Stromal cell of bone marrow (primary cell): ENCODE results near the gene SFXN1.
A peak's percentile ranks its signal among the peaks of the same experiment; 100 is the strongest.

Experiments
- DNase-seq: peaks from one replicate; pipeline ENCODE4 v3.0.0-alpha.2; 2012; ENCODE audit warnings: low read depth

Gene SFXN1

GRCh38 chr5:175465282-175465681 lies 13.1 kb upstream of the SFXN1 start:
- DNase-seq = no peak

DNA sequence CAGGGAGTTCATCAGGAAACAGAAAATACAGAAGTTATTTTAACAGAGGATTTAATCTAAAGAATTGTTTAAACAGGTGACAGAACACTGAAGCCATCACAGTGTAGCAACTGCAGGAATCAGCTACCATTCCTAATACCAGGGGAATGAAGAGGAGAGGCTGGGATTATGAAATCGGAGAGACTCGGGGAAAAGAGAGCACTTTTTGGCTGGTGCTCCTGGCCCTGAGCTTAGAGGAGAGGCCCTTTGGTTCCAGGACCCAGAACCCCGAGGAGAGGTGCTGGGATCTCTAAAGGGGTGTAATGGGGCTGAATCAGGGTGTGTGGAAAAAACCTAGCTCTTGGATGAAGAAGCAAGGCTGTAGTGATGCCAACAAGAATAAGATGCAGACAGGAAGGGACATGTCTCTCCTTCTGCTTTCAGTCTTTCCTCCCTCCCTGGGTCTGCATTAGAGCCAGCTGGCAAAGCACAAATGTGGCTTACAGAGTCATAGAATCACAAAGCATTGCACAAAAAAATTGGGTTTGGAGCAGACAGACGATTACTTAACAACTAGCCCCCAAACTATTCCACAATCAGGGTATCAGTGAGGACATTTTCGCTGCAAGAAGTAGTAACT lies 11.6 kb upstream of the SFXN1 start:
- DNase-seq = peak; percentile 54

DNA sequence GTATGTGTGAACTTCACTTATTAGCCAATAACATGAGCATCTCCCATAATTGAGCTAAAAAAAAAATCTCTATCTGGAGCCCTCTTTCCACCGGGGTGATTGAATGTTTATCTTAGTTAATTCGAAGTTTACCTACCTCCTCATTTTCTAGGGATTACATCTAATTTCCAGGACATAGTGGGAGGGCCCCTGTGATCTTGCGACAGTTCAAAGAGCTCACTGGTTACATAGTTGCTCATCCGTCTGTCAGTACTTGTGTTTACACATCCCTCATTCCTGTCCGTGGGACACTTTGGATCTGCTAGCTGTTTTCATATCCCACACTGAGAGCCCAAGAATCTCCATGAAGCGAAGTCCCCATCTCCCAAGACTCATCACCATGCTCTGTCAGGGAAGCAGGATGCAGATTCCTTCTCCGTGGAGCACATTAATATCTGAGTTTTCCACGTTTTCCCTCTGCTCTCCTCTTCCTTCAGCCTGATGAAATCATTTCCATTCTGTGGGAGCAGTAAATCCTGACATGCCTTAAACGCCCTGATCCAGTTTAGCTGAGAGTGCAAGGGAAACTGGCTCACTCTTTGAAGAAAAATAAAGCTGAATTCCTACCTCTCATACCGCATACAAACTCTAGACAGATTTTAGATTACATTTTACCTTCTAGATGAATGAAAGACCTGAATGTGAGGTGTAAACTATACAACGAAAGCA lies 10.2 kb upstream of the SFXN1 start:
- no peak for DNase-seq

DNA sequence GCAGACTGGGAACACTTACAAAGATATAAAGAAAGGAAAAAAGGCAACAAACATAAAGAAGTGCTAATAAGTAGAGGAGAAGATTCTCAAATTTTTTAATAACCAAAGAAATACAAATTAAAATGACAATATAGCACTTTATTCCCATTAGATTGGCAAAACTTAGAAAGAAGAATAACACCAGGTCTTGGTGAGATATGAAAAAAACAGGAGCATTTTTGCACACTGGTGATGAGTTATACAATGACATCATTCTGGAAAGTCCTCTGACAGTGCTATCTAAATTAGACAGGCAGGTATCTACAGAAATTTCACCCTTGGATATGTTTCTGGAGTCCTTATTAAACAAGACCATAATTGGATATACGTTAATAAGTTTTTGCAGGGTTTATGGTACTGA lies 9.5 kb upstream of the SFXN1 start:
- no peak for DNase-seq

DNA sequence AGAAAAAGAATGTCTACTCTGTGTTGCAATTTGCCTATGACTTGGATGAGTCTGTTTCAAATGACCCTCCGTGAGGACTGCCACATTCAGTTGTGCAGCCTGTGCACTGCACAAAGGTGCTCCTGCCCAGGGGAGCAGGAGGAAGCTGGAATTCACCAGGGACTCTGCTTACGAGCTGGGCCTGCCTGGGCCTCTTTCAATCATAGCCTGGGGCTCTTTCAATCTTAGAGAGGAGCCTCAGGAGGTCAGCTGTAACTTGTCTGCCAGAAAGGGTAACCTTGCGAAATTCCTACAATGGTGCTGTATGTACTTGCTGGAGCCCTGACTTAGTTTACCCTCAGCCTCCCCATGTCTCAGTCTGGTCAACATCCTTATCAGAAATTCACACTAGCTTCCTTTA lies 8.4 kb upstream of the SFXN1 start:
- no peak for DNase-seq

GRCh38 chr5:175470781-175471180 lies 7.6 kb upstream of the SFXN1 start:
- DNase-seq = no peak

DNA sequence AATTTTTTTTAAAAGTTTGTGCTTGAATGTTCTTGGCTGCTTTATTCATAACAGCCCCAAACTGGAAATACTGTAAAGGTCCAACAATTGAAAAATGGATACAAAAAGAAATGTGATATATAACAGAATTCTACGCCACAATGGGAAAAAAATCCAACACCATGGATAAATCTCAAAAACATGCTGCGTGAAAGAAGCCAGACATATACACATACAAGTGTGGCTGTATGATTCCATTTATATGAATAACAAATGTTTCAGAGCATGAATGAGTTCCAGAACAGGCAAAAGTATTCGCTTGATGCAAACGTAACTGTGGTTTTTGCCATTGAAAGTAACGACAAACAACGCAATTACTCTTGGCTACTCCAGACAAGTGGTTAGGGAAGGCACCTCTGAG lies 7.2 kb upstream of the SFXN1 start:
- no peak for DNase-seq

GRCh38 chr5:175471628-175472027 lies 6.7 kb upstream of the SFXN1 start:
- no peak for DNase-seq

GRCh38 chr5:175472378-175472777 lies 6.0 kb upstream of the SFXN1 start:
- no peak for DNase-seq

- no peak for DNase-seq
Measured at GRCh38 chr5:175475248-175475647, 3.1 kb upstream of the SFXN1 start.

DNA sequence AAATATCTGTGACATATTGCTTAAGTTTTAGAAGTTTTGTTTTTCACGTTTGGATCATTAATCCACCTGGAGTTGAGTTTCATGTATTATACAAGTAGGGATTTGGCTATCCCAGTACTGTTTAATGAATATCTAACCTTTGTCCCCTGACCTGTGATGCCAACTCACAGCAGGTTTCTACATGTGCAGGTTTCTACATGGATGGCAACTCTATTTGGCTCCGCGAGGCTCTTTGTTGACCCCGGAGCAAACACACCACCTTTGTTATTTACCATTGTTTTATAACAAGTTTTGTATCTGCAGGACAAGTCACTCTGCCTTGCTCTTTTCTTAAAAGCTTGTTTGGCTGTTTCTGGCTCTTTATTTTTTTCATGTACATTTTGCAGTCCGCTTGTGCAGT lies 920 bp upstream of the SFXN1 start:
- DNase-seq = no peak

DNA sequence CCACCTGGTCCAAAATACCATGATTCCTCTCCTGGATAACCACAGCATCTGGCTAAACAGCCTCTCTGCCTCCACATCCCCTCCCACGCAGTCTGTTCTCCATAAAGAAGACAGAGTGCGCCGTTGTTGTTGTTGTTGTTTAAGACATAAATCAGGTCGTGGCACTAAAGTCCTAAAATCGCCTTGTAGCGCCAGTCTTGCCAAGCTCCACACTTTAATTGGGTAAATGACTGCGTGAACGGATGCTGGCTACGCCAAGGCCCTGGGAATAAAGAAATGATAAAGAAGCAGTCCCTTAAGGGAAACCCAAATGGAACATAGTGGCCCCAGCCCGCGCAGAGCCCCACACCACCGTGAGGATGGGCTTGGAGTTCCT lies 364 bp upstream of the SFXN1 start:
- DNase-seq = no peak

DNA sequence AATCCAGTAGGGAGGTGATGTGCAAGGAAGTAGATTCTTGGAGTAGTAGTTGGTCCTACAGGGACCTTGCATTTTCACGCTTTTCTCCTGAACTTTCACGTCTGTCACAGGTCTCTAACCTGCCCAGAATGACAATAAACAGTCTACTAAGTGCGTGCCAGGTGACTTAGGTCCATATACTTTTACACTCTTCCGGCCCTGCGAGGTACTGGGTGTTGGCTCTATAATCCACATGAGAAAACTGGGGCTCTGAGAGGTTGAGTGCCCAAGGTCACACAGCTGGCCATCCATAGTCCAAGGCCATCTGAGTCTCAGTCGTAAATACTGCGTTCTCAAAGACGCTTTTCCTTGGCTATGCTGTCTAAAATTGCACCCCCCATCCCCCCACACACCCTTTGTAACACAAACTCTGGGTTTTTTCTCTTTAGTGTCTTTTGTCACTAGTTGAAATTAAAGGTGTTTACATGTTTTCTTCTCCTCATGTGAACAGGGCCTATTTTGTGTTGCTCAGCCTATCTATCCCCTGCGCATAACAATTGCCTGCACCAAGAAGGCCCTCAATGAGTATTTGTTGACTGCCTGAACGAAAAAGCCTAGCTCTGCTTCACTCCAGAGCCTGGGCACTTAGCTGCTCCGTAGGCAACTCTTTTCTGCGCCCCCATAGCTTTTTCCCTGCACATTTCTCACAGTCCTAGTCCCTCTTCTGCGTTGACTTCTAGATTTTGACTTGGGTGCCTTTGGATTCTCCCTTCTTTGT lies 943 bp downstream of the SFXN1 start:
- DNase-seq = no peak

DNA sequence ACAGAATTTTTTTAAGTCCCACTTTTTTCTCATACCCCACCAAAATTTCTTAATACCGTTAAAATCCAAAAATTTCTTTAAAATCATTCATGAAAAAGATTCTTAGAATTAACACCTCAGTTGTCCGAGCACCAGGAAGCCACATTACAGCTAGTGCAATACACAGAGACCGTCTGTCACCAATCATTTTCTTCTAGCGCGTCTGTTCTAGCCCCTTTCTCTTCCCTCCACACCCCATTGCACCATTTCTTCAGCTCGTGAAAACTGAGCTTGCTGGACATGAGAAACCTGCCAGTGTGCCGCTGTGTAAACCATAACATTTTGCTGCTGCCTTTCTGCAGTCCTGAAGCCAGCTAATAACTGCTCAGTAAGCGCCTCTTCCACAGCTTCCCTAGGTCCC lies 5.0 kb downstream of the SFXN1 start:
- DNase-seq = no peak

GRCh38 chr5:175484322-175484721 lies 6.0 kb downstream of the SFXN1 start:
- DNase-seq = no peak

DNA sequence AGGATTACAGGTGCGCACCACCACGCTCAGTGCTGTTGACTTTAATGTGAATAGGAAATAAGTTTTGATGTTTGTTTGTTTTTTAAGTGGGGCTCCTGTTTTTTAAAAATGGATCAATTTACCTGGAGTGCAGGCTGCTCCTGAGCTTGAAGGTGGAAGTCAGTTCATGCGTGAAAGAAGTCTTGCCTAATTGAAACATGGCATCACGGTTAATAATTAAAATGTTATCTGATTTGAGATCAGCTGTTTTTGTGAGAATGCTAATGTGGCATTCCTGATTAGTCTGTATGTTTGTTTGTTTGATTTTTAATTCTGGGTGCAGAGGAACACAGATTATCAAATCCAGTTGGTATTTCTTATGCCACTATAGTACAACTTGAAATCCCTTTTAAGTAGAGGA lies 6.5 kb downstream of the SFXN1 start:
- no peak for DNase-seq

- no peak for DNase-seq
Measured at GRCh38 chr5:175485631-175486030, 7.3 kb downstream of the SFXN1 start.

GRCh38 chr5:175487514-175488222 lies 9.3 kb downstream of the SFXN1 start:
- no peak for DNase-seq

DNA sequence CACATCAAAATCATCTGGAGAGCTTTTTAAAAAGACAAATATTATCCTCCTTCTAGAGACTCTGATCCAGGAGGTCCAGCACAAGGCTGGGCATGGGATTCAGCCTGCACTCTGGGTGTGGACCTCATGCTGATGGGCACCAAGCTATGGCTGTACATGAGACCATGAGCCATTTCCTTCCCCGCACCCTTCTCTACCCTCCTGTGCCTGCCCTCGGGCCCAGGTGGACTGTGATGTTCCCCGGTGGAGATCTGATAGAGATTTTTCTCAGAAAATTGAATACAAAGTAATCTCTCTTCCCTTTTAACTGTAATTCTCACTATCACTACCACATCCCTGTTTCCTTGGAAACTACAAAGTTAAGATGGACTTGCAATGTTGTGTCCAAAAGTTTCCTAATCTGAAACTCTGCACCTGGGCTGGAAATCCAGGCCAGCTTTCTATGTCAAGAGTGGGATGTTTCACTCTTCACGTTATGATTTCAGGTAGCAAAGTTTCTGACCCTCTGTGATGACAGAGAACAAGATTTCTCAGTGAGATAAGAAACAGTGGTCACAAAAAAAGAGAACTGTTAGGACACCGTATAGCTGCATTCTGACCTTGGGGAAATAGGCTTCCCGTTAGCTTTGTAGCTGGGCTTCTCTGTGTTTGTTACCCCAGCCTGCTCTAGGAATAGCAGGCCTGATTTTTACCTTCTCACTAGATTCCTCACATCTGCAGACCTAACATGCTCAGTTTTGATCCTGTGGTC lies 11.5 kb downstream of the SFXN1 start:
- DNase-seq = no peak

GRCh38 chr5:175491223-175491622 lies 12.9 kb downstream of the SFXN1 start:
- no peak for DNase-seq

DNA sequence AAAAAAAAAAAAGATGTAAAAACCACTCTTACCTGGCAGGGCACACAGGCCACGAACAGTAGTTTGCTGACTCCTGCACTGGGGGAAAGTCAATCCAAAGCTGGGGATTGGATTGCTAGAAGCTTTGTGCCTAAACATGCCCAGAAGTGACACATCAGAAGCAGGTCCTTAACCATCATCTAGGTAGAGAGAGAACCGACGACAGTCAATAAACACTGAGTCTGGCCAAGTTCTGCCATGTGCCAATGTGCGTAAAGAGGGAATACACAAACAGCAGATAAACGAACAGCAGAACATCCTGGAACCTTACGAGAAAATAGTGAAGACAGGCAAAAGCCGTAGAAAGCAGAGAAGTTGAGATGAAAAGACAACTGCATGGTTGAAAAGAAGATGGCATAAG lies 14.9 kb downstream of the SFXN1 start:
- no peak for DNase-seq

GRCh38 chr5:175493726-175494125 lies 15.4 kb downstream of the SFXN1 start:
- no peak for DNase-seq
